Hepatic stellate cell (primary cell): ENCODE measurements around the gene CADPS2.

ENCODE experiments used
- DNase-seq: peaks from one replicate; pipeline ENCODE4 v3.0.0; 2011; ENCODE audit warnings: low spot score

Gene CADPS2

DNA sequence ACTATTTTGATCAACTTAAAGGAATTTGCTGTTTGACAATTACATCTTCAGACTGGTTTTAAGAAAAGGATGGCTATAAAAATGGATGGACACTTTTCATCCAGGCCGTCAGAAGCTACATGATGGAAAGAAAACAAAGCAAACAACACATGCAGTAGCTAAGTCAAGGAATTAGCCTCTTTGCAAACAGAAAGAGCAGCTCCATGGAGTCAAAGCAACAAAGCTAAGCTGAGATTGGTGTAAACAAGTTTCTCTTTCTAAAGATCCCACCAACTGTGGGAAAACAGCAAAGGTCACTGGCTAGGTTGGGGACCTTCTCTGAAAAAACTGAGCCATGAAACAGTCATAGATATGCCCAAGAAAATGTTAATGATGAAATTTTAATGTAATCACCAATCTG is 286.2 kb downstream of the CADPS2 start:
- no peak for DNase-seq

- DNase-seq, result no peak
Observed at GRCh38 chr7:122597277-122597676, 289.0 kb downstream of the CADPS2 start.

GRCh38 chr7:122595885-122596284 is 290.4 kb downstream of the CADPS2 start:
- DNase-seq, result no peak

DNA sequence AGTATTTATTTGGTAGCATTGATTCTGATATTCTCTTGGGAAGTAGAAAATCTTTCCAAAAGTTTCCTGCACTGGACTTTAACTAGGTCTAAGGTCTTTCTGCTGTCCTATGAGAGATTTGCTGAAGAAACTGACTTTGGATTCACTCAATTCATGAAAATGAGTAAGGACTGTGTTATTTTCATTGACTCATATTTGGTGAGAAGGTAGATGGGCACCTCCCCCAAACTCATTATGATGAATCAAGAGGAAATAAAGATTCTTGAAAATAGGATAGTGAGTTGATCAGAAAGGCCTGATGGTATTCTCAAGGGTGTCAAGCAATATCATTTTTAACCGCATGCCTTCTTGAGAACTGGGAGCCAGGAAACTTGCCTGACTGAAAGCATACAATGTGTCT is 297.6 kb downstream of the CADPS2 start:
- DNase-seq, result no peak

- no peak for DNase-seq
Observed at GRCh38 chr7:122584676-122585251, 301.5 kb downstream of the CADPS2 start.

- DNase-seq, result no peak
Observed at GRCh38 chr7:122578350-122578749, 307.9 kb downstream of the CADPS2 start.

DNA sequence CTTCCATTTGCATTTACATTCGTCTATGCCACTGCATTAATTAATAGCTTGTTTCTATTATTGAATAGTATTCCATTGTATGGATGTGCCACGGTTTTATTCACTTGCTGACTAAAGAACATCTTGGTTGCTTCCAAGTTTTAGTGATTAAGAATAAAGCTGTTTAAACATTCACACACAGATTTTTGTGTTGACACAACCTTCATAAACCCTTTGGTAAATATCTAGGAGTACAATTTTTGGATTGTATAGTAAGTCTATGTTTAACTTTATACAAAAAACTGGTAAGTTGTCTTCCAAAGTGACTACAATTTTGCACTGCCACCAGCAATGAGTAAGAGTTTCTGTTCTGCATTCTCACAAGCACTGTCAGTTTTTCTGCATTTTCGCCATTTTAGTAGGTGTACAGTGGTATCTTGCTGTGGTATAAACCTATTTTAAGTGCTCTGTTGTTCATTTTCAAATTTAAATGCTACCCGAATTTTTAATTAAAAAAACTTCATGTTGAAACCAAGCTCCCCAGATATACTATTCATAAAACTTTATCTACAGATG is 308.7 kb downstream of the CADPS2 start:
- DNase-seq, result no peak

GRCh38 chr7:122572706-122573105 is 313.6 kb downstream of the CADPS2 start:
- no peak for DNase-seq

DNA sequence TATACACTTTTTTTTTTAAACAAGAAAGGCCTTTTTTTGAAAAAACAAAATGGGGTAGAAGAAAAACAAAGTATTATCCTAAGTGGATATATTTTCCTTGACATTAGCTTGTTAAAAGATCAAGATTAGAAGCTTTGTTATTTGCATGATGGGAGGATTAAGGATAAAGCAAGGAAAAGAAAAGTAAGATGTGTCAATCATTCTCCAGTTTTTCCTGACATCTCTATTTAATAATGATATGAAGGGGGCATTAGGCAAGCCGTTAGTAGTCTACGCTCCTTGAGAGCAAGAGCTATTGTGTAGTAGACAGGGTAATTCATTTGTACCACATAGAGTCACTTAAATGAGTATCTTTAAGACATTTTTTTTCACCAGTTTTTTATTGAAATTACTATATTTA is 324.9 kb downstream of the CADPS2 start:
- DNase-seq, result no peak

DNA sequence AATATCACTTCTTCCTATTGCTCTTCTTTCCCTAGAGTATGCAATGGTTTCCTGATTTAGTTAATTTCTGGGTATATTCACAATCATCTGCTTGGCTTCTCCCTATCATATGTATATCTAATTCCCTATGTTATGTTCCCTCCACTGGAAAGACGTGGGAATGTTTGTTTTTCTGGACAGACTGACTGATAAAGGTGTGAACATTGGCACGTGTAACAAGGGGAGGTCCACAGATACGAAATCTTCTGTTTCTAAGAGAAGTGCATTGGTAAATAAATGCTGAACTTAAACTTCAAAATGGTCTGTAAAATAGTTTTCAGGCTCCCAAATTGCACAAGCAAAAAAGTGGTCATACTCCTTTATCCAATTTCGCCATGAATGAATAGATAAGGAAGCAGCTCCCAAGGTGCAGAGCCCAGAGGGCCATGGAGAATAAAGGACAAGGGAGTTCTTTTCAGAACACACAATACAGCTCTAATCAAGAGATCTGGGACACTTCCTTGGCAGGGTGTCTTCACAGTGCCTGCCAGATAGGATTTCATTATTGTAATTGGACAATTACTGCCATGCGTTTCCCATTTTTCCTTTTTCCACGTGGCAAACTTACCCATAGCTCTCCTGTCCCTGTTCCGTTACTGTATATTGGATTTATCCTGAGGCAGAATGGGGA is 329.3 kb downstream of the CADPS2 start:
- no peak for DNase-seq

GRCh38 chr7:122556219-122556618 is 330.0 kb downstream of the CADPS2 start:
- DNase-seq, result no peak

- no peak for DNase-seq
Observed at GRCh38 chr7:122553761-122554160, 332.5 kb downstream of the CADPS2 start.

DNA sequence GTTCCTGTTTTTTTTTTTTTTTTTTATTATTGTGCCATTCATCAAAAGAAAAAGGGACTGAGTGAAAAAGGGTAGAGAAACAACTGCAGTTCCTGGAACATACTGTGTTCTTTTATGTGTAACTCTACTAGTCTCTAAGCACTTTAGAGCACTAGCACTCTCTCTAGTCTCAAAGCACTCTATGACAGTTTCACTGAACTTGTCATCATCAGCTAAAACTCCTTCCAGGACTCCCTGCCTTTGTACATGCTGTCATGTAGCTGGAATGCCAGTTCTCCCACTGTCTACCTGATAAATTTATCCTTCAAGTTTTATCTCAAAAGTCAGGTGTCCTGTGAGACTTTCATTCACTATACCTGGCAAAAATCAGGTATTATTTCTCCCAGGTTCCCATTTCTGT is 333.5 kb downstream of the CADPS2 start:
- no peak for DNase-seq

DNA sequence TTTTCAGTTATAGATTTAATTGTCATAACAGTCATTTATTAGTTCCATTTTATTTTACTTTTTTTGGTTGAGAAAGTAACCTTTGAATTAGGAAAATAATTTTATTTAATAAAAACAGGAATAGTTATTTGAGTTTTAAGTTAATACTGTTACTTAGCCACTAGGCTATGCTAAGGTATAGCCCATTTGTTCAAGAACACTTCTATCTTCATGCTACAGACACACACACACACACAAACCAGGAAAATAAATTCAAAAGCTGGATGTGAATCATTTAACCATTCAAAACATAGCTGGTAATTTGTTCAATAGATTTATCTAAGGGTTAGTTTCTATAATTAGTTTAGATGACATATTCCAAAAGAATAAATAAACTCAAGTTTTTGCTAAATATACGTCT is 335.7 kb downstream of the CADPS2 start:
- no peak for DNase-seq

DNA sequence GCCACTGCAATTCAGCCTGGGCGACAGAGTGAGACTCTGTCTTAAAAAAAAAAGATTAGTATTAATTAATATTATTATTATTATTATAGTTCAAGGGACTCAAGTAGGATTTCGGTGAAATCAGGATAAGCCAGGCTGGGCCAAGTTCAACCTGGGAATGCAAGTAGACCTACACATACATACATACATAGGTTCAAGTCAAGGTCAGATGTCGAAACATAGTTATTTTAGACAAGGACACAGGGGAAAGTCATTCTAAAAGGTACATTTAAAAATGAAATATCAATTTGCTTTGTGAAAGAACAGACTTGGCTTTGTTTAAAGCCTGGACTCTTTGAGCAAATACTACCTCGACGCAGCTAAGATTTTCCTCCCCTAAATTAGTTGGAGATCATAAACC is 336.7 kb downstream of the CADPS2 start:
- no peak for DNase-seq

- no peak for DNase-seq
Observed at GRCh38 chr7:122546496-122546895, 339.8 kb downstream of the CADPS2 start.

- no peak for DNase-seq
Observed at GRCh38 chr7:122544463-122544862, 341.8 kb downstream of the CADPS2 start.

DNA sequence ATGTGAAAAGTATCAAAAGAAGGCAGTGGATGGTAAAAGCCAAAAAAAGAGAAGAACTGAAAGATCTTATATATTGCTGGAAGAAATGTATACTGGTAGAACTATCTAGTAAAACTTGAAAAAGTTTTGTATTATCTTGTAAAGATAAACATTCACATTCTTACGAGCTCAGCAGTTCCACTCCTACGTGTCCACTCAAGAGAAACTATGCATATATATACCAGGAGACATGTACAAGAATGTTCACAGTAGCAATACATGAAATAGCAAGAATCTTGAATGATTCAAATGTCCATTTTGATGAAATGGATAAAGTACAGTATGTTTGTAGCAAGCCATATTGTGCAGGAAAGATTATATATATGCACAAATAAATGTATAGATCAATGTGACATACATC is 342.4 kb downstream of the CADPS2 start:
- no peak for DNase-seq

GRCh38 chr7:122543166-122543565 is 343.1 kb downstream of the CADPS2 start:
- DNase-seq, result no peak

GRCh38 chr7:122535086-122535485 is 351.2 kb downstream of the CADPS2 start:
- DNase-seq, result no peak

DNA sequence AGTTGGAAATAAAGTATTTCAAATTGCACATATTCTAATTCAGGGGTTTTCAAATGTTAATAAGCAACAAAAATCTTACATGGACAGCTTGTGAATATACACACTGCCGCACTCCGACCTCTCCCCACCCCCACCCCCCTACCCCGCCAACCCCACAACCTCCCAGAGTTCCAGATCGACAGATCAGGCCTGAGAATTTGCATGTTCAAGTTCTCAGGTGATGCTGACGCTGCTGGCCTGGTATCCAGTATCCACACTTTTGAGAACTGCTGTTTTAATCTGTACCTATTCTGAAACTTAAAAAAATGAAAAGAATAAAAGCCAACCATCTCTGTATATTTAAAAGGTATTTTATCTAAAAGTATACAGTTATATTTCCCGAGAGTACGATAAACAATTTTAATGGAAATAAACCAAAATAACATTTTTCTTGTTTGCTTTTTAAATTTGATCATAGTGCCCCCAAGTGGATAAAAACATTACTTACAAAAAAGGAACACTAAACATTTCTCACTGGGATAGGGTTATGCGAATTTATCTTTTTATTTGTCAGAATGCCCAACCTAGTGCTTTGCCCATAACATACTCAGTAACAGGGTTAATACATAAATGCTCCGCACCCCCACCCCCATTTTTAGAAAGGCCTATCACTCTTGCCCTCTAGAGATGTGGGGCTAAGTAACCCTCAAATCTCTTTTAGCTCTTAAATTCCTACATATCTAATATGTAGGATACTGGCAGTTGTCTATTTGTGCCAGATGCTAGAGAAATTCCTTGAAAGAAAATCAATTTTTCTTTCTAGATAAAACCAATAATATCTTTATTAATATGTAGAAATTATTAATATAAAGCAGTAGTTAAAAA is 353.6 kb downstream of the CADPS2 start:
- DNase-seq, result peak; percentile 5

GRCh38 chr7:122528879-122529481 is 357.3 kb downstream of the CADPS2 start:
- no peak for DNase-seq

DNA sequence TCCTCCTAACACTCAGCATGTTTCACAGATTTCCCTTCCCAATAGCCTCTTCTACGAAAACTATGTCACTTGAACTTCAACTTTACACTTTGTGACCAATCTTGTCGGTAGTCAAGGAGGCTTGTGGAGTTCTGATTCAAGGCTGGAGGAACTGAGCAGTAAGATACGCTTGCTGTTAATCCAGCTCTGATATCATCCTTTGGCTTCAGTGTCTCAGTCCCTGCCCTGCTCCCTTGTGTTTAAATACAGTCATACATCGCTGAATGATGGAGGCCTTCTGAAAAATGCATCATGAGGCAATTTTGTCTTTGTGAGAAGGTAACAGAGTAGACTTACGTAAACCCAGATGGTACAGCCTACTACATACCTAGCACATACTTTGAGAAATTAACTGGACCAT is 360.9 kb downstream of the CADPS2 start:
- no peak for DNase-seq
